DOHH2 (cell line): ENCODE data around the gene UPF2.

Source experiments
- H3F3A ChIP-seq: fragments of 200-600 bp; sonication (generic), shearing (Covaris generic); 2 replicates; pipeline ENCODE4 v1.6.0; 2016; ENCODE audit warnings: antibody characterized with exemption, mild to moderate bottlenecking; ENCODE audit not compliant: control insufficient read depth, insufficient read depth
- H3K27ac ChIP-seq: fragments of 200-600 bp; sonication (generic); 2 replicates; pipeline ENCODE4 v1.5.1; 2014; ENCODE audit warnings: low read depth, mild to moderate bottlenecking, low read length, moderate library complexity
- H3K27me3 ChIP-seq: fragments of 200-600 bp; sonication (generic); 2 replicates; pipeline ENCODE4 v1.6.1; 2014; ENCODE audit warnings: mild to moderate bottlenecking, low read length, mixed read lengths; ENCODE audit not compliant: control insufficient read depth
- H3K36me3 ChIP-seq: fragments of 200-600 bp; sonication (generic); 2 replicates; pipeline ENCODE4 v1.6.1; 2014; ENCODE audit warnings: mild to moderate bottlenecking, low read length, moderate library complexity, mixed read lengths; ENCODE audit not compliant: control insufficient read depth
- H3K4me1 ChIP-seq: fragments of 200-600 bp; sonication (generic); 2 replicates; pipeline ENCODE4 v1.6.1; 2014; ENCODE audit warnings: mild to moderate bottlenecking, low read length, mixed read lengths; ENCODE audit not compliant: control insufficient read depth
- H3K4me2 ChIP-seq: fragments of 200-600 bp; sonication (generic); 2 replicates; pipeline ENCODE4 v1.6.0; 2014; ENCODE audit warnings: mild to moderate bottlenecking, low read length, moderate library complexity
- H3K4me3 ChIP-seq: fragments of 200-600 bp; sonication (generic); 2 replicates; pipeline ENCODE4 v1.5.1; 2014; ENCODE audit warnings: mild to moderate bottlenecking, low read length, mixed read lengths
- H3K79me2 ChIP-seq: fragments of 200-600 bp; sonication (generic); 2 replicates; pipeline ENCODE4 v1.6.1; 2014; ENCODE audit warnings: mild to moderate bottlenecking, low read length, mixed read lengths; ENCODE audit not compliant: control insufficient read depth
- H3K9me2 ChIP-seq: fragments of 200-600 bp; sonication (generic); replicated peaks from 2 replicates; pipeline ENCODE4 v1.6.1; 2014; ENCODE audit warnings: mild to moderate bottlenecking, low read length, mixed read lengths; ENCODE audit not compliant: control insufficient read depth
- H3K9me3 ChIP-seq: fragments of 200-600 bp; sonication (generic); 2 replicates; pipeline ENCODE4 v1.6.1; 2014; ENCODE audit warnings: antibody characterized with exemption, low read length, mixed read lengths; ENCODE audit not compliant: control insufficient read depth, insufficient read depth
- H4K20me1 ChIP-seq: fragments of 200-600 bp; sonication (generic); 2 replicates; pipeline ENCODE4 v1.6.0; 2014; ENCODE audit warnings: low read depth, mild to moderate bottlenecking, antibody characterized with exemption, low read length, moderate library complexity; ENCODE audit not compliant: control insufficient read depth, insufficient read depth
- EZH2phosphoT487 ChIP-seq: fragments of 200-600 bp; sonication (generic); IDR thresholded peaks from 2 replicates; pipeline ENCODE4 v1.6.1; 2017; ENCODE audit warnings: borderline replicate concordance, mild to moderate bottlenecking, antibody characterized with exemption, low read length, moderate library complexity, mixed read lengths
- TF ChIP-seq, protein P1 (sequence below): fragments of 200-600 bp; sonication (generic); IDR thresholded peaks from one replicate; pipeline ENCODE4 v1.5.1; 2014; ENCODE audit warnings: antibody characterized with exemption, mild to moderate bottlenecking, low read depth, low read length; ENCODE audit not compliant: poor library complexity, severe bottlenecking

UPF2 gene

GRCh38 chr10:11901454-11901832, 141.2 kb downstream of the UPF2 start:
- H3K27me3 ChIP-seq = no peaks in the 10 kb centered on the region
- H3K36me3 ChIP-seq = no peaks in the 10 kb centered on the region
- no peak overlapping the region for H3K27ac ChIP-seq
- H4K20me1 ChIP-seq = no peaks in the 10 kb centered on the region
- no peaks in the 10 kb centered on the region for H3K9me2 ChIP-seq
- no peaks in the 10 kb centered on the region for H3K9me3 ChIP-seq
- no peaks in the 10 kb centered on the region for H3F3A ChIP-seq
- TF ChIP-seq, protein P1, sequence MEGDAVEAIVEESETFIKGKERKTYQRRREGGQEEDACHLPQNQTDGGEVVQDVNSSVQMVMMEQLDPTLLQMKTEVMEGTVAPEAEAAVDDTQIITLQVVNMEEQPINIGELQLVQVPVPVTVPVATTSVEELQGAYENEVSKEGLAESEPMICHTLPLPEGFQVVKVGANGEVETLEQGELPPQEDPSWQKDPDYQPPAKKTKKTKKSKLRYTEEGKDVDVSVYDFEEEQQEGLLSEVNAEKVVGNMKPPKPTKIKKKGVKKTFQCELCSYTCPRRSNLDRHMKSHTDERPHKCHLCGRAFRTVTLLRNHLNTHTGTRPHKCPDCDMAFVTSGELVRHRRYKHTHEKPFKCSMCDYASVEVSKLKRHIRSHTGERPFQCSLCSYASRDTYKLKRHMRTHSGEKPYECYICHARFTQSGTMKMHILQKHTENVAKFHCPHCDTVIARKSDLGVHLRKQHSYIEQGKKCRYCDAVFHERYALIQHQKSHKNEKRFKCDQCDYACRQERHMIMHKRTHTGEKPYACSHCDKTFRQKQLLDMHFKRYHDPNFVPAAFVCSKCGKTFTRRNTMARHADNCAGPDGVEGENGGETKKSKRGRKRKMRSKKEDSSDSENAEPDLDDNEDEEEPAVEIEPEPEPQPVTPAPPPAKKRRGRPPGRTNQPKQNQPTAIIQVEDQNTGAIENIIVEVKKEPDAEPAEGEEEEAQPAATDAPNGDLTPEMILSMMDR = no peak
- no peak for TF ChIP-seq EZH2phosphoT487
- no peaks in the 10 kb centered on the region for H3K4me1 ChIP-seq
- H3K4me3 ChIP-seq = no peak overlapping the region
- H3K79me2 ChIP-seq = no peaks in the 10 kb centered on the region
- no peak overlapping the region for H3K4me2 ChIP-seq

- Histone ChIP-seq H3K27ac (no peak overlapping the region), H3K4me1 (no peaks in the 10 kb centered on the region), H3K36me3 (no peaks in the 10 kb centered on the region), H3F3A (no peaks in the 10 kb centered on the region), H3K9me2 (no peaks in the 10 kb centered on the region), H3K4me3 (no peak overlapping the region), H3K9me3 (no peaks in the 10 kb centered on the region), H3K79me2 (no peaks in the 10 kb centered on the region), H3K4me2 (no peak overlapping the region), H3K27me3 (no peaks in the 10 kb centered on the region), H4K20me1 (no peaks in the 10 kb centered on the region)
- no peak for TF ChIP-seq EZH2phosphoT487
- TF ChIP-seq, protein P1 = no peak
Observed at GRCh38 chr10:11901036-11901301, 141.6 kb downstream of the UPF2 start.

DNA sequence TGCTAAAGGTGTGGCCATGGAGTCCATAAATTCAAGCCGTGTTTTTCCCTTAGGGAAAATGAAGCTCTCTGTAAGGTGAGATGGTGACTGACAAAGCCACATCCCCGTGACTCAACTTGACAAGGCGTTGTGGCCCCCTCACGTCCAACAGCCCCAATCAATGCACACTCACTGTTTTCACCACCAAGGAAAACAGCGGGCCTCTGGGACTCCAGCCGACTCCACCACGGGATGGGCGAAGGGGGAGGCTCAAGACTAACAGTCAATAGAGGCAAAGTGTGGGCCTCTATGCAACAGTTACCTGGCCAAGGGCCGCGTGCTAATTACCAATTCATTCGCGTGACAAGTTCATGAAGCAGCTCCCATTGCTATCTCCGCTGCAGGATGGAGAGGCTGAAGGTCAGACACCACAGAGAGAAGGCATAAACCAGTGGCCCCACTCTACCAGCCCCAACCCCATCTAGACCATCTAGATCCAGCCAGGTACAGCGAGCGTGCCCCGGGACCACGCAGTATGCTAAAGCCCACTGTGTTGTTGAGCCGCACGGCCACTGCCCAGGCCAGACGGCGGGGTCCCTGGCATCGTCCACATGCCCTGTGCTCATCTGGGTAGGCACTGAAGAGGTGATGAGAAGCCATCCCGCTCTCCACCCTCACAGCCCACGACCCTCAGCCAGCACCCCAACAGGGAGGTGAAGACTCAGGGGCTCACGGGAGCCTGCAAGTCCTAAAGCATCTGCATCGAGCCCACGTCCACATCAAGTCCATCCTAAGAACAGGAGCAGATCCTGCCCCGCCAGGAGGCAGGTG, 143.3 kb downstream of the UPF2 start:
- Histone ChIP-seq H3K27ac (no peak overlapping the region), H3K9me2 (no peaks in the 10 kb centered on the region), H3K4me1 (no peaks in the 10 kb centered on the region), H3K4me2 (no peak overlapping the region), H4K20me1 (no peaks in the 10 kb centered on the region), H3F3A (no peaks in the 10 kb centered on the region), H3K79me2 (no peaks in the 10 kb centered on the region), H3K27me3 (no peaks in the 10 kb centered on the region), H3K4me3 (no peak overlapping the region), H3K36me3 (no peaks in the 10 kb centered on the region), H3K9me3 (no peaks in the 10 kb centered on the region)
- no peak for TF ChIP-seq EZH2phosphoT487
- TF ChIP-seq, protein P1 = no peak
